ENCODE measurements around the gene DHX9.

GRCh38 chr1:182794676-182795201 lies 44.4 kb upstream of the DHX9 start:
- TF ChIP-seq POLR2A (IDR thresholded peaks at IDR 0.05; ENCODE audit: low read depth, low read length) (no peak), POLR2AphosphoS5 (IDR thresholded peaks at IDR 0.05; ENCODE audit: low read depth, low read length) (no peak), TAF1 (IDR thresholded peaks at IDR 0.05; ENCODE audit: low read depth, low read length) (no peak), POU2F2 (IDR thresholded peaks at IDR 0.05; ENCODE audit: low read depth, low read length) (no peak)
